ENCODE data around the gene BEX3.
"Not testable (repeated sequence)": the region's sequence is repeated elsewhere in the genome, so short reads cannot be mapped to it uniquely, and the experiment has no call there.

BEX3 gene

GRCh38 chrX:103376118-103376978 is at the start of gene BEX3:
TSS of gene BEX3 (plus strand) at chrX:103376538. CDS start at chrX:103377522, 984 bp downstream.
- DNase-seq (ENCODE audit: low read depth in 2 of 2): no peak

GRCh38 chrX:103329991-103330390 is 46.3 kb upstream of the BEX3 start, which contains the start of gene TCEAL7:
TSS of gene TCEAL7 (plus strand) at chrX:103330239. CDS start at chrX:103331404, 1,165 bp downstream.
- DNase-seq (ENCODE audit: low read depth in 2 of 2): no peak

- no peak for DNase-seq (ENCODE audit: low read depth in 2 of 2)
Observed at GRCh38 chrX:103330681-103331288, 45.6 kb upstream of the BEX3 start.

- no peak for DNase-seq (ENCODE audit: low read depth in 2 of 2)
Observed at GRCh38 chrX:103338663-103339062, 37.7 kb upstream of the BEX3 start.

- DNase-seq (ENCODE audit: low read depth in 2 of 2): peak in 1 of 2 donors; percentile 2
Observed at GRCh38 chrX:103343105-103343504, 33.2 kb upstream of the BEX3 start.

- DNase-seq (ENCODE audit: low read depth in 2 of 2): no peak
Observed at GRCh38 chrX:103344606-103345005, 31.7 kb upstream of the BEX3 start.

GRCh38 chrX:103347682-103348397 is 28.5 kb upstream of the BEX3 start:
- no peak for DNase-seq (ENCODE audit: low read depth in 2 of 2)

GRCh38 chrX:103356130-103356798 is 20.1 kb upstream of the BEX3 start, which contains the start of gene TCEAL9:
TSS of gene TCEAL9 (plus strand) at chrX:103356506. CDS start at chrX:103357685, 1,179 bp downstream.
- no peak for DNase-seq (ENCODE audit: low read depth in 2 of 2)

GRCh38 chrX:103356858-103357257 is 19.5 kb upstream of the BEX3 start:
- DNase-seq (ENCODE audit: low read depth in 2 of 2): no peak

GRCh38 chrX:103357871-103358270 is 18.5 kb upstream of the BEX3 start:
- DNase-seq (ENCODE audit: low read depth in 2 of 2): no peak

- DNase-seq (ENCODE audit: low read depth in 2 of 2): not testable (repeated sequence)
Observed at GRCh38 chrX:103359605-103360004, 16.7 kb upstream of the BEX3 start.

- DNase-seq (ENCODE audit: low read depth in 2 of 2): no peak
Observed at GRCh38 chrX:103360092-103360491, 16.2 kb upstream of the BEX3 start.

GRCh38 chrX:103360916-103361315 is 15.4 kb upstream of the BEX3 start:
- DNase-seq (ENCODE audit: low read depth in 2 of 2): no peak

GRCh38 chrX:103361798-103362197 is 14.5 kb upstream of the BEX3 start:
- DNase-seq (ENCODE audit: low read depth in 2 of 2): no peak

- DNase-seq (ENCODE audit: low read depth in 2 of 2): no peak
Observed at GRCh38 chrX:103362474-103362873, 13.9 kb upstream of the BEX3 start.

GRCh38 chrX:103363046-103363445 is 13.3 kb upstream of the BEX3 start:
- DNase-seq (ENCODE audit: low read depth in 2 of 2): no peak

GRCh38 chrX:103367502-103367901 is 8.8 kb upstream of the BEX3 start:
- DNase-seq (ENCODE audit: low read depth in 2 of 2): no peak

GRCh38 chrX:103369479-103369878 is 6.9 kb upstream of the BEX3 start:
- DNase-seq (ENCODE audit: low read depth in 2 of 2): no peak

- DNase-seq (ENCODE audit: low read depth in 2 of 2): no peak
Observed at GRCh38 chrX:103372886-103373285, 3.5 kb upstream of the BEX3 start.

GRCh38 chrX:103373581-103373980 is 2.8 kb upstream of the BEX3 start:
- DNase-seq (ENCODE audit: low read depth in 2 of 2): no peak

- DNase-seq (ENCODE audit: low read depth in 2 of 2): no peak
Observed at GRCh38 chrX:103376979-103377324, 614 bp downstream of the BEX3 start.

GRCh38 chrX:103378990-103379389 is 2.7 kb downstream of the BEX3 start:
- no peak for DNase-seq (ENCODE audit: low read depth in 2 of 2)
